Calu3 (cell line): Measurements from ENCODE around the gene RNU6-9. TPM values are rescaled to one million over a fixed set of nuclear protein-coding genes. Genes with fewer than 3 reads are reported as not detected.
"Not testable (repeated sequence)": the region's sequence is repeated elsewhere in the genome, so short reads cannot be mapped to it uniquely, and the experiment has no call there.

Experiments
- BruUV-seq: library from RNA; stranded (reverse); fragments of 400-500 nt; replicated peaks from 2 replicates; lab custom pipeline; 2021; lab: Mats Ljungman, UMichigan
- CTCF ChIA-PET: fragments of 300-600 bp; sonication (Branson Sonifier 250); formaldehyde crosslinking; loops from one replicate; lab custom pipeline; 2022; ENCODE audit warnings: antibody characterized with exemption; lab: Charles Lee
- DNase-seq: peaks from one replicate; pipeline ENCODE4 v3.0.0; 2022
- H3K27ac Mint-ChIP-seq: one replicate; pipeline ENCODE4 v1.8.0; 2022; ENCODE audit warnings: mixed read lengths; ENCODE audit not compliant: unreplicated experiment
- H3K27me3 Mint-ChIP-seq: one replicate; pipeline ENCODE4 v1.8.0; 2022; ENCODE audit warnings: mixed read lengths; ENCODE audit not compliant: unreplicated experiment
- H3K36me3 Mint-ChIP-seq: one replicate; pipeline ENCODE4 v1.8.0; 2022; ENCODE audit warnings: mild to moderate bottlenecking, moderate library complexity, mixed read lengths; ENCODE audit not compliant: insufficient read depth, unreplicated experiment
- H3K4me1 Mint-ChIP-seq: one replicate; pipeline ENCODE4 v1.8.0; 2022; ENCODE audit warnings: mild to moderate bottlenecking, low read depth, mixed read lengths; ENCODE audit not compliant: unreplicated experiment
- H3K4me3 Mint-ChIP-seq: one replicate; pipeline ENCODE4 v1.8.0; 2022; ENCODE audit warnings: mild to moderate bottlenecking, low read depth, moderate library complexity, mixed read lengths; ENCODE audit not compliant: unreplicated experiment
- H3K9me3 Mint-ChIP-seq: one replicate; pipeline ENCODE4 v1.8.0; 2022; ENCODE audit warnings: low read depth, mixed read lengths; ENCODE audit not compliant: unreplicated experiment
- CTCF ChIP-seq: fragments of 200-600 bp; IDR thresholded peaks from one replicate; pipeline ENCODE4 v1.8.0; 2022; ENCODE audit warnings: antibody characterized with exemption; ENCODE audit not compliant: unreplicated experiment
- intact Hi-C: fragments of 100-400 bp; cut with micrococcal nuclease; formaldehyde crosslinking; loops from one replicate; pipeline ENCODE4 v1.10.0; 2022; ENCODE audit not compliant: unreplicated experiment
- total RNA-seq: library from RNA; stranded (reverse); gene quantifications from 2 replicates; pipeline ENCODE4 v1.2.3, GENCODE V29; 2022

The RNU6-9 gene
- total RNA-seq, 1 experiment from 2014 or later = not detected

DNA sequence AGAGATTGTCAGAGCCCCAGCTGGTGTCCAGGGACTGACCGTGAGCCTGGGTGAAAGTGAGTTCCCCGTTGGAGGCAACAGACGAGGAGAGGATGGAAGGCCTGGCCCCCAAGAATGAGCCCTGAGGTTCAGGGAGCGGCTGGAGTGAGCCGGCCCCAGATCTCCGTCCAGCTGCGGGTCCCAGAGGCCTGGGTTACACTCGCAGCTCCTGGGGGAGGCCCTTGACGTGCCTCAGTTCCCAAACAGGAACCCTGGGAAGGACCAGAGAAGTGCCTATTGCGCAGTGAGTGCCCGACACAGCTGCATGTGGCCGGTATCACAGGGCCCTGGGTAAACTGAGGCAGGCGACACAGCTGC is 42.3 kb upstream of the RNU6-9 start:
- TF ChIP-seq CTCF = no peak
- H3K4me3 Mint-ChIP-seq = no peak overlapping the region
- CTCF ChIA-PET = interaction anchor here (1.5 kb wide), 1 partner anchor 8 kb away, joined by 4 read pairs; the partner anchor contains the start of gene CFD
- intact Hi-C loops = no loop called here
- DNase-seq = no peak
- H3K36me3 Mint-ChIP-seq = no peaks in the 10 kb centered on the region
- no peak overlapping the region for H3K27ac Mint-ChIP-seq
- BruUV-seq = no TSS peak
- no peaks in the 10 kb centered on the region for H3K9me3 Mint-ChIP-seq
- peaks cover 9% of the 10 kb centered on the region for H3K4me1 Mint-ChIP-seq
- peaks cover 38% of the 10 kb centered on the region for H3K27me3 Mint-ChIP-seq

DNA sequence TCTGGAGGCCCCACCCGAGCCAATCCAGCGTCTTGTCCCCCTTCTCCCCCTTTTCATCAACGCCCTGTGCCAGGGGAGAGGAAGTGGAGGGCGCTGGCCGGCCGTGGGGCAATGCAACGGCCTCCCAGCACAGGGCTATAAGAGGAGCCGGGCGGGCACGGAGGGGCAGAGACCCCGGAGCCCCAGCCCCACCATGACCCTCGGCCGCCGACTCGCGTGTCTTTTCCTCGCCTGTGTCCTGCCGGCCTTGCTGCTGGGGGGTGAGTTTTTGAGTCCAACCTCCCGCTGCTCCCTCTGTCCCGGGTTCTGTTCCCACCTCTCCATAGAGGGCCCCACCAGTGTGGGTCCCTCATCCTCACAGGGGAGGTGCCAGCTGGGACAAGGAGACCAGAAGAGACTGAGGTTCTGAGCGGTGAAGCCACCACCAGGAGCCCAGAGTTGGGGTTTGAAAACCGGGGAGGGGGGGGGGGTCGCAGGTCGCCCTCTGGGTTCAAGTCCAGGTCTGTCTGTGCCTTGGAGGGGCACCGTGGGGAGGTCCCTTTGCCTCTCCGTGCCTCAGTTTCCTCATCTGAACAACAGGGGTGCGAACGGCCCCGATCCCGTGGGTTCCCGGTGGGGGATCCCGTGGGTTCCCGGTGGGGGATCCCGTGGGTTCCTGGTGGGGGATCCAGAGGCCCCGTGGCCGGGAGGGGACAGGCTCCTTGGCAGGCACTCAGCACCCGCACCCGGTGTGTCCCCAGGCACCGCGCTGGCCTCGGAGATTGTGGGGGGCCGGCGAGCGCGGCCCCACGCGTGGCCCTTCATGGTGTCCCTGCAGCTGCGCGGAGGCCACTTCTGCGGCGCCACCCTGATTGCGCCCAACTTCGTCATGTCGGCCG is 40.9 kb upstream of the RNU6-9 start, which contains the start of gene ELANE:
TSS of gene ELANE (plus strand) at position 168 of the 878 bp plus-strand sequence. CDS start at position 194, 26 bp downstream.
- no TSS peak for BruUV-seq
- Mint-ChIP-seq H3K9me3 (no peaks in the 10 kb centered on the region), H3K36me3 (no peaks in the 10 kb centered on the region), H3K4me1 (peaks cover 4% of the 10 kb centered on the region), H3K4me3 (no peak within 1 kb of the TSS), H3K27me3 (peaks cover 24% of the 10 kb centered on the region), H3K27ac (no peak within 1 kb of the TSS)
- intact Hi-C loops = no loop called here
- TF ChIP-seq CTCF = no peak
- CTCF ChIA-PET = no interaction called here
- DNase-seq = no peak

GRCh38 chr19:853014-853585 is 40.2 kb upstream of the RNU6-9 start:
- no peak overlapping the region for H3K4me3 Mint-ChIP-seq

DNA sequence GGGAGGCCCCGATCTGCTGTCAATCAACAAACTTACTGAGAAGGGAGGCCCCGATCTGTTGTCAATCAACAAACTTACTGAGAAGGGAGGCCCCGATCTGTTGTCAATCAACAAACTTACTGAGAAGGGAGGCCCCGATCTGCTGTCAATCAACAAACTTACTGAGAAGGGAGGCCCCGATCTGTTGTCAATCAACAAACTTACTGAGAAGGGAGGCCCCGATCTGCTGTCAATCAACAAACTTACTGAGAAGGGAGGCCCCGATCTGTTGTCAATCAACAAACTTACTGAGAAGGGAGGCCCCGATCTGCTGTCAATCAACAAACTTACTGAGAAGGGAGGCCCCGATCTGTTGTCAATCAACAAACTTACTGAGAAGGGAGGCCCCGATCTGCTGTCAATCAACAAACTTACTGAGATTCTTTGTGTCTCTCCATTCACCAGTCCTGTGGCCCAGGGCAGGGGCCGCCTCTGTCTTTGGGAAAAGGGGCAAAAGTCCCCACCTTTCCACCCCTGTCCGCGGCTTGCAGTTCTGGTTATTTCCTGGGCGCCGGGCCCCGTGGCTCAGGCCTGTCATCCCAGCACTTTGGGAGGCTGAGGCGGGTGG is 39.6 kb upstream of the RNU6-9 start:
- H3K4me1 Mint-ChIP-seq, H3K27ac Mint-ChIP-seq, CTCF ChIA-PET, DNase-seq, H3K36me3 Mint-ChIP-seq, H3K4me3 Mint-ChIP-seq, BruUV-seq, H3K9me3 Mint-ChIP-seq, intact Hi-C loops: not testable (repeated sequence)
- H3K27me3 Mint-ChIP-seq = peaks cover 10% of the 10 kb centered on the region

More at GRCh38 chr19:853014-853585, 40.2 kb upstream of the RNU6-9 start:
- DNase-seq = no peak
- no peak overlapping the region for H3K27ac Mint-ChIP-seq
- TF ChIP-seq CTCF = no peak
- peaks cover 17% of the 10 kb centered on the region for H3K27me3 Mint-ChIP-seq
- H3K4me1 Mint-ChIP-seq = no peaks in the 10 kb centered on the region
- CTCF ChIA-PET = no interaction called here
- intact Hi-C loops = no loop called here
- H3K36me3 Mint-ChIP-seq = no peaks in the 10 kb centered on the region
- no TSS peak for BruUV-seq
- H3K9me3 Mint-ChIP-seq = no peaks in the 10 kb centered on the region
